Uterus (tissue), 4 donors: ENCODE data around the gene SERPINE1. TPM values are rescaled to one million over a fixed set of nuclear protein-coding genes. Genes with fewer than 3 reads are reported as not detected.
A peak's percentile ranks its signal among the peaks of the same experiment; 100 is the strongest.
"Not testable (repeated sequence)": the region's sequence is repeated elsewhere in the genome, so short reads cannot be mapped to it uniquely, and the experiment has no call there.

Experiments
- DNase-seq, 2 donors: peaks; one replicate each; pipeline ENCODE4 v3.0.0-alpha.2; 2019 to 2020
- H3K27ac ChIP-seq, 2 donors: fragments of 200-600 bp; sonication (generic); 1 replicate in 1 of 2; 2 replicates in 1 of 2; pipeline ENCODE4 v1.5.1; 2016 to 2018
- H3K27me3 ChIP-seq, 2 donors: fragments of 200-600 bp; sonication (generic); one replicate each; pipeline ENCODE4 v1.5.1; 2018 to 2019; ENCODE audit warnings: control low read depth in 1 of 2
- H3K36me3 ChIP-seq, 2 donors: fragments of 200-600 bp; sonication (generic); one replicate each; pipeline ENCODE4 v1.5.1; 2019; ENCODE audit warnings: control low read depth in 1 of 2
- H3K4me1 ChIP-seq, 2 donors: fragments of 200-600 bp; sonication (generic); one replicate each; pipeline ENCODE4 v1.5.1; 2018 to 2019; ENCODE audit warnings: control low read depth in 1 of 2
- H3K4me3 ChIP-seq, 2 donors: fragments of 200-600 bp; sonication (generic); 1 replicate in 1 of 2; 2 replicates in 1 of 2; pipeline ENCODE4 v1.5.1; 2018 to 2019; ENCODE audit warnings: mild to moderate bottlenecking in 1 of 2
- H3K9me3 ChIP-seq, 2 donors: fragments of 200-600 bp; sonication (generic); one replicate each; pipeline ENCODE4 v1.5.1; 2019; ENCODE audit warnings: control low read depth in 1 of 2
- CTCF ChIP-seq, 4 experiments: fragments of 200-600 bp in 2 of 4; fragments of 450-650 bp in 2 of 4; sonication (generic) in 2 of 4; IDR thresholded peaks; one replicate each; pipeline ENCODE4 v1.5.1; 2016 to 2019; ENCODE audit warnings: antibody characterized with exemption in 4 of 4, mild to moderate bottlenecking in 2 of 4, moderate library complexity in 1 of 4
- POLR2A ChIP-seq, 2 donors: fragments of 450-650 bp; IDR thresholded peaks; one replicate each; pipeline ENCODE4 v1.6.1; 2016; ENCODE audit warnings: antibody characterized with exemption in 2 of 2, mild to moderate bottlenecking in 1 of 2, moderate library complexity in 1 of 2
- intact Hi-C: fragments of 100-400 bp; cut with DNase I; formaldehyde crosslinking; loops from one replicate; pipeline ENCODE4 v1.15.1; 2023; ENCODE audit warnings: low total_unique reads
- total RNA-seq, 4 donors: library from RNA; depleted of rRNA in 3 of 4; stranded (reverse); fragments of >200 nt in 3 of 4; gene quantifications; one replicate each; pipeline versions ENCODE4 v1.1.0 to v1.2.4, GENCODE V29; 2014 to 2023
- donor health status: DM: yes; HTN: yes; CAD: no.

The SERPINE1 gene
- total RNA-seq, 4 donors from 2014 or later, result 0.51 to 10.6 (median 5.5) TPM

GRCh38 chr7:101112233-101112632 is 14.7 kb upstream of the SERPINE1 start:
- H3K4me1 ChIP-seq, result peaks cover 0 to 8% of the 10 kb centered on the region in 2 donors
- H3K4me3 ChIP-seq, result no peak overlapping the region
- DNase-seq, result peak; percentile 55 to 81
- no peaks in the 10 kb centered on the region for H3K9me3 ChIP-seq
- H3K27me3 ChIP-seq, result no peaks in the 10 kb centered on the region
- no peaks in the 10 kb centered on the region for H3K36me3 ChIP-seq
- TF ChIP-seq POLR2A (IDR thresholded peaks at IDR 0.05) (peak in 1 of 2 donors; percentile 4), CTCF (IDR thresholded peaks at IDR 0.05) (no peak)
- intact Hi-C loops, result no loop called here
- H3K27ac ChIP-seq, result peak overlapping the region; percentile 70 to 87

- H3K4me3 ChIP-seq, H3K4me1 ChIP-seq, H3K36me3 ChIP-seq, H3K9me3 ChIP-seq, intact Hi-C loops, DNase-seq, H3K27me3 ChIP-seq: not testable (repeated sequence)
- H3K27ac ChIP-seq, result peak overlapping the region; percentile 70 to 87
Observed at GRCh38 chr7:101113140-101113539, 13.8 kb upstream of the SERPINE1 start.

GRCh38 chr7:101113836-101114235 is 13.1 kb upstream of the SERPINE1 start:
- peak overlapping the region in 1 of 2 donors; percentile 87 for H3K27ac ChIP-seq
- no peak overlapping the region for H3K4me3 ChIP-seq
- no peak for DNase-seq
- no peaks in the 10 kb centered on the region for H3K9me3 ChIP-seq
- H3K36me3 ChIP-seq, result no peaks in the 10 kb centered on the region
- H3K27me3 ChIP-seq, result no peaks in the 10 kb centered on the region
- TF ChIP-seq POLR2A (IDR thresholded peaks at IDR 0.05) (no peak), CTCF (IDR thresholded peaks at IDR 0.05) (no peak)
- intact Hi-C loops, result no loop called here
- H3K4me1 ChIP-seq, result peaks cover 0 to 8% of the 10 kb centered on the region in 2 donors

- DNase-seq, result no peak
- Histone ChIP-seq H3K36me3 (no peaks in the 10 kb centered on the region), H3K27me3 (no peaks in the 10 kb centered on the region), H3K27ac (peak overlapping the region; percentile 3 to 34), H3K4me1 (peaks cover 0 to 8% of the 10 kb centered on the region in 2 donors), H3K4me3 (no peak overlapping the region), H3K9me3 (no peaks in the 10 kb centered on the region)
- TF ChIP-seq CTCF (IDR thresholded peaks at IDR 0.05) (no peak), POLR2A (IDR thresholded peaks at IDR 0.05) (no peak)
- intact Hi-C loops, result no loop called here
Observed at GRCh38 chr7:101114492-101114891, 12.4 kb upstream of the SERPINE1 start.

GRCh38 chr7:101115215-101115614 is 11.7 kb upstream of the SERPINE1 start:
- no peaks in the 10 kb centered on the region for H3K9me3 ChIP-seq
- no peak for DNase-seq
- peaks cover 0 to 8% of the 10 kb centered on the region in 2 donors for H3K4me1 ChIP-seq
- peak overlapping the region in 1 of 2 donors; percentile 18 for H3K27ac ChIP-seq
- intact Hi-C loops, result no loop called here
- no peaks in the 10 kb centered on the region for H3K36me3 ChIP-seq
- no peak for TF ChIP-seq POLR2A (IDR thresholded peaks at IDR 0.05)
- TF ChIP-seq CTCF (IDR thresholded peaks at IDR 0.05), result no peak
- H3K4me3 ChIP-seq, result no peak overlapping the region
- H3K27me3 ChIP-seq, result no peaks in the 10 kb centered on the region

- Histone ChIP-seq H3K27ac (peak overlapping the region; percentile 57 to 97), H3K36me3 (no peaks in the 10 kb centered on the region), H3K9me3 (no peaks in the 10 kb centered on the region), H3K27me3 (no peaks in the 10 kb centered on the region), H3K4me3 (no peak overlapping the region), H3K4me1 (peaks cover 0 to 6% of the 10 kb centered on the region in 2 donors)
- intact Hi-C loops, result no loop called here
- DNase-seq, result no peak
- TF ChIP-seq CTCF (IDR thresholded peaks at IDR 0.05) (no peak), POLR2A (IDR thresholded peaks at IDR 0.05) (no peak)
Observed at GRCh38 chr7:101116898-101117297, 10.0 kb upstream of the SERPINE1 start.
